NK-92 treated with Interleukin-12 subunit alpha and Interleukin-12 subunit beta, amount 100 ng/mL, for 24 hours (cell line): ENCODE data around the gene SOAT2.
A peak's percentile ranks its signal among the peaks of the same experiment; 100 is the strongest.
"Not testable (repeated sequence)": the region's sequence is repeated elsewhere in the genome, so short reads cannot be mapped to it uniquely, and the experiment has no call there.

Experiments used
- DNase-seq: peaks from one replicate; lab custom pipeline; 2025; lab: John Stamatoyannopoulos, UW

Gene SOAT2

DNA sequence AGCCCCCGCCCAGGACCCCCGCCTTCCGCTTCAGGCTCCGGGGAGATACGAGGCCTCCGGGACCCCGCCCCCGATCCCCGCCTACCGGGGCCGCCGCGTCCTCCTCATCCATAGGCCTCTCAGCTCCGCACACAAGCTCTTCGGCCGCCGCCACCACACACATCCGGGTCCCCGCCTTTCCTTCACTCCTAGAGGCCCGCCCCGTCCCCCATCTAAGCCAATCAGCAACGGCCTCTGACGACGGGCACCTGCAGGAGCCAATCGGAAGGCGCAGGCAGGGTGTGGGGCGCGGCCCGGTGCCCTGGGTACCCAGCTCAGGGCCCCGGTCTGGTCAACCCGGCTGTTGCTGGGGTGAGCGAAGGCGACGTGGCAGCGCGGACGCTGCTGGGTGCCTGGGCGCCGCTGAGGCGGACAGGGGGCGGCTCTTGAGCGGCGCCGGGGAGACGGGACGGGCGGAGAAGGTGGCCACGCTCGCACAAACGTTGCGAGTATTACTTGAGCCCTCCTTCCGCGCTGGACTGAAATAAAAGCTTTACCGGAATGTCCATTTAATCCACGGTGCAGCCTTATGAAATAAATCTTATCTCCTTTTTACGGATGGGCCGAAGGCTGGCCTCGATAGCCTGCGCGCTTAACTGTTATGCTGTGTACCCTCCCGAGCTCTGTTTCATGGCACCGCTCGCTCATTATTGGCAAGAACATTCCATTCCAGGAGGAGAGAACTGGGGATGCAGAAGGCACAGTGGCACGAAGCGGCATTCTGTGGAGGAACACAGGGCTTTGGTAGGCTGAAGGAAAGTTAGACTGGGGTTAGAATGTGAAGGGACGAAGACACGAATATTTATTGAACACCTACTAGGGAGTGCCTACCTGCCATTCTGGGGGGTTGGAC, 23.8 kb upstream of the SOAT2 start, which contains the start of gene SPRYD3:
SPRYD3 (minus strand) TSS at position 165 of the 892 bp plus-strand sequence; CDS start at position 108, 57 bp downstream.
- peak; percentile 93 for DNase-seq

DNA sequence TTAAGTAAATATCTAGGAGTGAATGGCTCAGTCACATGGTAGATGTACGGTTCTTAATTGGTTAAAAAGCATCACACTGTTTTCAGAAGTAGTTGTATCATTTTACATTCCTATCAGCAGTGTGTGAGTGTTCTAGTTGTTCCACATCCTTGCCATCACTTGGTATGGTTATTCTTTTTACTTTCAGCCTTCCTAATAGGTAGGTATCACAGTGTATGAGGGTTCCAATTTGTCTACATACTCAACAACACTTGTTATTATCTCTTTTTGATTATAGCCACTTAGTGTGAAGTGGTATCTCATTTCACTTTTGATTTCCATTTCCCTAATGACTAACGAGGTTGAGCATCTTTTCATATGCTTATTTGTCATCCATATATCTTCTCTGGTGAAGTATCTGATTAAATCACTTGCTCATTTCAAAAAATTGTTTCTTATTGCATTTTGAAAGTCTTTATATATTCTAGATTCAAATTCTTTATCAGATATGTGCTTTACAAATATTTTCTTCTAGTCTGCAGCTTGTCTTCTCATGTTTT, 20.6 kb upstream of the SOAT2 start:
- DNase-seq, result no peak

DNA sequence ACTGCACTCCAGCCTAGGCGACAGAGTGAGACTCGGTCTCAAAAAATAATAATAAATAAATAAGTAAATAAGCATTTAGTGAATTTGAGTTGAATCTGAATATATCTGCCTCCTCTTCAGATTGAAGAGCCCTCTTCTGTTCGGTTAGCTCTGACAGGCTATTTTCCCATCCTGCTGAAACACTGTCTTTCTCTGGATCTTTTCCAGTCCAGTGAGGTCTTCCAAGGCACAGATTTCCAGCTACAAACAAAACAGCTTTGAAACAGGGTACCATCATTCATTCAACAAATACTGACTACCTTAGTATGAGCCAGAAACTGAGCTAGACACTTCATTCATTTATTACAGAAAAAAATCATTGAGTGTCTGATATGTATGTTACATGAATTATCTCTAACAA, 16.9 kb upstream of the SOAT2 start:
- DNase-seq, result no peak

DNA sequence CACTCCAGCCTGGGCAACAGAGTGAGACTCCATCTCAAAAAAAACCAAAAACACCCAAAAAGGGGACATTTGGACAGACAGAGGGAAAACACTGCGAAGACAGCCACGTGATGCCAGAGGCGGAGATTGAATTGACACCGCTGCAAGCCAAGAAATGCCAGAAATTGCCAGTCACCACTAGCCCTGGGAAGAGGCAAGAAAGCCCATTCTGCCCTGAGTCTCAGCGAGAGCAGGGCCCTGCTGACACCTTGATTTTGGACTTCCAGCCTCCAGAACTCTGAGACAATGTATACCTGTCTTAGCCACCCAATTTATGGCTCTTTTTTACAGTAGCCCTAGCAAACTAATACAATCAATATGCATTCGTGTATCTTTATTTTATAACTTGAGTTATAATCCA, 13.2 kb upstream of the SOAT2 start:
- no peak for DNase-seq

DNA sequence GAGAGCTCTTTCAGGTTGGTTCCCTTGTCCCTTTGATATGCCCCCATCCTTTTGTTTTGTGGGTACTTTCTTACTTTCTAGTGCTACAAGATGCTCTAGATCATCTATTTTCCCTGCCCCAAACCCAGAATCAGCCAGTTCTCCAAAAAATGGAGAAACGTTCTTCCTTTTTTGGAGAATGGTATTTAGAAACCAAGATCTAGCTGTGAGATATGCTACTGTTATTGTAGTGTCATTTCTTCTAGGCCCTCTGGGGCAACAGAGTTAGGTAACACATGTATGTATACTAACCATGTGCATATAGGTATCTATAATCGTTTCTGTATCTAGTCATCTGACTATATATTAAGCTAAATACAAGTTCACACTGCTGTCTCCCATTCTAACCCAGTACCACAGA, 12.7 kb upstream of the SOAT2 start:
- DNase-seq, result no peak

DNA sequence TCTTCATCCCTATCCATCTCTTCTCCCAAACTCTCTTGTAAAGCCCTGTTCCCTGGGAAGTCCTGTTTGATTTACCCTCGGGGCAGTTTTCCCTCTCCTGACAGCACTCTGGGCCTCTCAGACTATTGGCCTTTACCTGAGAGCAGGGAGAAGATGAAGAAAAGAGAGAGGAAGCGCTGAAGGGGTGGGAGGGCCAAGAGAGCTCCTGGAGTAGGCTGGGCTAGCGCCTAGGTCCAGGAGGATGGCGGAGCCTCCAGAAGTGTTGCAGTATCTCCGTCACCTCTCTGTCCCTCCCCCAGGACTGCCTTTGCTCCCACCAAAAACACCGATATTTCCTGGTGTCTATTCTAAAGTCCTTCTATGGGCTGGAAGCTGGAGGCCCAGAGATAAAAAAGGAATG, 11.5 kb upstream of the SOAT2 start:
- no peak for DNase-seq

DNA sequence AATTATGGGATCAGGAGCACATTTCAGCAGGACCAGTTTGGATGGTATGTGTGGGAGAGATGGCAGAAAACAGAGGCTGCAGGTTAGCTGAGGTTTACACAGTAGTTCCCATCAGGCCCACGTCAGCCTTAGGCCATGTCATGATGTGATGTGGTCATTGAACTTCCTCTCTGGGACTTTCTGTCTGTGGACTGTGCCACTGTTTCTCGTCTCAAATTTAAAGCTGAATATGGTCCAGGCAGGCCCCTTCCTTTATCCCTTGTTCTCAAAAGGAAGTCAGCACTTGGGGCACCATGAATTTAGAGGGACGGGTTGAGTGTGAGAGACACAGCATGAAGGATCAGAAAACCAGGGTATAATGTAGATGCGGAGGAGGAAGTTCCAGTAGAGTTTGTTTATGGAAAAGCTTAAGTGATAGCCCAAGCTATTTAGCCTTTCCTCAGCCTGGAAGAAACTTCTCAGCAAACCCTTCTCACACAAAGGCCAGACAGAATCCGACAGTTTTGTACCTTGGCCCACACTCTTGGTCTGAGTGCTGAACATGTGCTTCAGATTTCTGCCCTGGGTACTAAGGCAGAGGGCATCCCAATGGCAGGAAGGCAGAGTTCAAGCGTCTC, 9.4 kb upstream of the SOAT2 start:
- DNase-seq, result no peak

DNA sequence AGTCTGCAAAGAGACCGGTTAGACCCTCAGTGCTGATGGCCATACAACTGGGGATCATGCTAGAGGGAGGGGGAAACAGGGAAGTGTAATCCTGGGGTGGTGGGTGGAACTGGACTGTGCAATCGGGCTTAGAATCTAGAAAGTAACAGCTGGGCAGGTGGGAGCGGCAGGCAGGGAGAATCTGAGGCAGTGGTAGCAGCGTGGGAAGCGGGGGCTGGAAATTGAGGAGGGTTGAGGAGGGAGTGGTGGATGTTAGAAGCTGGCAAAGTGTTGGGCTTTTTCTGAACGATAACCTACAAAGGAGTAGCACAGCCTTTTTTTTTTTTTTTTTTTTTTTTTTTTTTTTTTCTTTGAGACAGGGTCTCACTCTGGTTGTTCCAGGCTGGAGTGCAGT, 8.9 kb upstream of the SOAT2 start:
- no peak for DNase-seq

DNA sequence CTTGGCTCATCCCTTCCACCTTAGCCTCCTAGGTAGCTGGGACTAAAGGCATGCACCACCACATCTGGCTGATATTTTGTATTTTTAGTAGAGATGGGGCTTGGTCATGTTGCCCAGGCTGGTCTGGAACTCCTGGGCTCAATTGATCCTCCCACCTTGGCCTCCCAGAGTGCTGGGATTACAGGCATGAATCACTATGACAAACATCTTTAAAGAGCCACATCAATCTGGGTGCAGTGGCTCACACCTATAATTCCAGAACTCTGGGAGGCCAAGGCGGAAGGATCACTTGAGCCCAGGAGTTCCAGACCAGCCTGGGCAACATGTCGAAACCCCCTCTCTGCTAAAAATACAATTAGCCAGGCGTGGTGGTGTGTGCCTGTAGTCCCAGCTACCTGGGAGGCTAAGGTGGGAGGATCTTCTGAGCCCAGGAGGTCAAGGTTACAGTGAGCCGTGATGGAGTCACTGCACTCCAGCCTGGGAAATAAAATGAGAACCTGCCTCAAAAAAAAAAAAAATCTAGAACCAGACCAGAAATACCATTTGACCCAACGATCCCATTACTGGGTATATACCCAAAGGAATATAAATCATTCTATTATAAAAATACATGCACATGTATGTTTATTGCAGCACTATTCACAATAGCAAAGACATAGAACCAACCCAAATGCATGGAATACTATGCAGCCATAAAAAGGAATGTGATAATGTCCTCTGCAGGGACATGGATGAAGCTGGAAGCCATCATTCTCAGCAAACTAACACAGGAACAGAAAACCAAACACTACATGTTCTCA, 8.3 kb upstream of the SOAT2 start:
- DNase-seq, result not testable (repeated sequence)

DNA sequence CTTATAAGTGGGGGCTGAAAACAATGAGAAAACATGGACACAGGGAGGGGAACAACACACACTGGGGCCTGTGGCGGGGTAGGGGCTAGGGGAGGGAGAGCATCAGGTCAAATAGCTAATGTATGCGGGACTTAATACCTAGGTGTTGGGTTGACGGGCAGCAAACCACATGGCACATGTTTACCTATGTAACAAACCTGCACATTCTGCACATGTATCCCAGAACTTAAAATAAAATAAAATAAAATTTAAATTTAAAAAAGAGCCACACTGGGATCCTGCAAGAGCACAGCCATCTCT, 7.7 kb upstream of the SOAT2 start:
- not testable (repeated sequence) for DNase-seq

DNA sequence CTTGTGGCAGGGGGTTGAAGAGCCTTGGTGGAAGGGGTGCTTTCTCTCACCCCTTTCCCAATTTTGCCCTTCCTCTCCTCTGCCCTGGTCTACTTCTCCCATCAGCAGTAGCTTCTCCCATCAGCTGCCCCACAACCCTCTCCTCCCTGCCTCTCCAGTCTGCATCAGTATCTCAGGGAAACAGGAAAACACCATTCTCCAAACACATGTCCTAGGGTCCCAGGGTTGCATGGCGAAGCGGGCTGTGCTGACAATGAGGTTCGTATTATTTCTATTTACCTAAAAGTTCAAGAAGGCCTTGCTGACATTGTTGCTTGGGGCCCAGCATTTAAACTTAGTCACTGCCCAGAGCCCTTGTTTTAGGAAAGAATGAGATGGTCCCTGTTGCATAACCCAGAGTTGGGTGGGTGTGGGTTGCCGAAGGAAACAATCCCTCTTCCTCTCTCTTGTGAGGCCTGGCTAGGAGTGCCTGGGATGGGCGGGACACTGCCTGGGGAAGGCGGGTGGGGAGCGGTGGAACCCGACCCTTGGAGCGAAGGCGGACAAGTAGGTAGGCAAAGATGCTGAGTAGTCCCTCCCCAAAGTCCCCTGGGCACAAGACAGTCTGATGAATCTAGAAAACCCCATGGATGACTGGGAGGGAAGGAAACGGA, 7.1 kb upstream of the SOAT2 start:
- no peak for DNase-seq

DNA sequence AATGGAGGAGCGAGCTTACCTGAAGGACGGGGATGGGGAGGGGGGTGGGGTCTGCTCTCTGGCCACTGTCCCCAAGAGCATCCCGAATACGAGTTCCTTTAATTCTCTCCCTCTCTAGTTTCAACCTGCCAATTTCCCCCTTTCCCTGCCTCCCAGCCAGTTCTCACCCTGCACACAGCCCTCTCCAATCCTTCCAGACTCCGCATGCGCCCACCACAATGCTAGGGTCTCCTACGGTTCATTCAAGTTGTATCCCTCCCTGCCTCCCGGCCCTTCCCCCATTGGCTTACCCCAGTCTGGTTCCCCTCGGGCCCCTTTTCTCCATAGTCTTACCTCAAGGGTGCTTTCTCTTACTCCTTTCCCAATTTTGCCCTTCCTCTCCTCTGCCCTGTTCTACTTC, 6.5 kb upstream of the SOAT2 start:
- DNase-seq, result no peak

DNA sequence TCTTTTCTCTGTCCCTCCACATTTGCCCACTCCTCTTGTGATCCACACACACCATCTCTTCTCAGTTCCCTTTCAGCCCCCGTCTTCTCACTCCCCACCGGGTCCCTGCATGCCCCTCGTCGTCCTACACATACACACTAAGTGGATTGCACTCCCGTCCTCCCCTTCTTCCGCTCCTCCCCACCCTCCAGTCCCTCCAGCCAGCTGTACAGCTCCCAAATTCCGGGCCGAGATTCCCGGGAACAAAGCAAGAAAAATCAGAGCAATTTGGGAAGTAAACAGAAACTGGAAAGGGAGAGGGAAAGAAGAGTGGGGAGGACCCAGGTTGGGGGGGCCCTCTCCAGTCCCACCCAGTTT, 6.1 kb upstream of the SOAT2 start:
- no peak for DNase-seq

DNA sequence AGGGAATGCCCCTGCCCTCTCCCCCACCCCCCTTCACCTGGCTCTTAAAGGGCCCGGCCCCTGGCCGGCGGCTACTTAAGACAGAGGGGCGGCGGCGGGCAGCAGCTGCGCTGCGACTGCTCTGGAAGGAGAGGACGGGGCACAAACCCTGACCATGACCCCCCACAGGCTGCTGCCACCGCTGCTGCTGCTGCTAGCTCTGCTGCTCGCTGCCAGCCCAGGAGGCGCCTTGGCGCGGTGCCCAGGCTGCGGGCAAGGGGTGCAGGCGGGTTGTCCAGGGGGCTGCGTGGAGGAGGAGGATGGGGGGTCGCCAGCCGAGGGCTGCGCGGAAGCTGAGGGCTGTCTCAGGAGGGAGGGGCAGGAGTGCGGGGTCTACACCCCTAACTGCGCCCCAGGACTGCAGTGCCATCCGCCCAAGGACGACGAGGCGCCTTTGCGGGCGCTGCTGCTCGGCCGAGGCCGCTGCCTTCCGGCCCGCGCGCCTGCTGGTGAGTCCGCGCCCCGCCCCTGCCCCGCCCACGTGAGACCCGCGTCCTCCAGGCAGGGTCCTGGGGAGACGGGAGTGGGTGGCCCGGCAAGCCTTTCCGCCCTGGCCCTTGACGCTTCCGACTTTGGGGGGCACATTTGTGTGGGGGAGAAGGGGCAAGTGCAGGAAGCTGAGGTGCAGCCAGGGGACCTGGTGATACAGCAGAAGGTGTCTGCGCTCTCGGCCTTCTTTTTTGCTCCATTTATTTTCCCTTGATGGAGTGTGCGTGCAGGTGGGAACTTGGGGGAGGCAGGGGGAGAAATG, 5.5 kb upstream of the SOAT2 start, which contains the start of gene IGFBP6:
IGFBP6 (plus strand) TSS at position 104 of the 790 bp plus-strand sequence; CDS start at position 155, 51 bp downstream.
- DNase-seq, result no peak

DNA sequence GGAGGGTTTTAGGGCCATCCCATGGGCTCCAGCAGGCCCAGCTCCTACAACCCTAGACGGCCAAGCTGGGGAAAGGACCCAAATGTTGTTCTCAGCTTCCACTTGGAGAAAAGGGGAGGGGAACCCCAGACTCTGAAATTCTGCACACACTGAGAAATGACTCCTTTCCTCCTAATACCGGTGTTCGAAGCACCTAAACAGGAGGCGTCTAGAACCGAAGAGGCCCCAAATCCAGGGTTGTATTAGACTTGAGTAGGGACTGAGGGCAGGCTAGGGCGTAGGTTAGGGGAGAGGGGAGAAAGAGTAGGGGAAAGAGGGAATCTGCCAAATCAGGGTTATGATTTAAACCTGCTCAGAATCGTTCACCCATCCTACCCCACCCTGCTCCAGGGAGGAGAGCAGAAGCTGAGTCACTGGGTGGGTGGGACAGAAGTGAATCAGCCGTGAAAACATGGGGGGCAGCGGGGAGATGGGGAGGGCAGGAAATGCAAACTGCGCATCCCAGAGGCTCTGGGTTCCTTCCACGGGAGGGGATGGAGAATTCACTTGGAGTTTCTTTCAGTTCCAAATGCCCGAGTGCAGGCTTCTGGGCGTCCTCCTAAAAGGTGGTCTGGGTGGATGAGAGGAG, 4.8 kb upstream of the SOAT2 start:
- DNase-seq, result no peak

DNA sequence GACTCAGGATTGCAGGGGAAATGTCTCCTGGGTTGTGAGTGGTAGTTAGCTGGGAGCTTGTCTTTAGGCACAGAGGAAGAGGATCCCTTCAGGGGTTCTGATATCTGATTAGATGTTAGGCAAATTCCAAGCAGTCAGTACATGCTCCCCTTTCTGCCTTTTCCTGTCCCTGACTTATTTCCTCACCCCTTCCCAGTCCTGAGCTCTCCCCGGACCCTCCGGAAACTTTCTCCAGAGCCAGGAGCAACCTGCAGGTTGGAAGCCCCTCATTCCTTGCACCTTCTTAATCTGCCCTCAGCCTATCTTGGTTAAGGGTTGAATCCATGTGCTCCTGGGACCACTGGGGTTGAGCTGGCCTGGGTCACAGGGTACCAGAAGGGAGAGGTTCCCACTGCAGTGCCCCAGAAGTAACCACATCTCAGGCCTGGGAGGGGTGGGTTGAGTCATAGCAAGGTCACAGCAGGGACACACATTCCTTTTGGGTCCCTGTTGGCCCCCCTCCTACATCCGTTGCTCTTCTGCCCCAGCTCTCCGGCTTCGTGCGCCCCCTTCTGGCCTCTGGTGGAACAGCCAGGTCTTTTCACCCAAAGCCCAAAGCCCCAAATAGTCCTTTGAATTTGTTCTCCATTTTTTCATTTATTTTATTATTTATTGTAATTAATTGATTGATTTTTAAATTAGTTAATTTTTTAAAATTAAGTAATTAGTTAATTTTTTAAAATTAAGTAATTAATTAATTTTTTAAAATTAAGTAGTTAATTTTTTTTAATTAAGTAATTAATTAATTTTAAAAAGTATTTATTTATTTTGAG, 4.0 kb upstream of the SOAT2 start:
- peak; percentile 60 for DNase-seq

DNA sequence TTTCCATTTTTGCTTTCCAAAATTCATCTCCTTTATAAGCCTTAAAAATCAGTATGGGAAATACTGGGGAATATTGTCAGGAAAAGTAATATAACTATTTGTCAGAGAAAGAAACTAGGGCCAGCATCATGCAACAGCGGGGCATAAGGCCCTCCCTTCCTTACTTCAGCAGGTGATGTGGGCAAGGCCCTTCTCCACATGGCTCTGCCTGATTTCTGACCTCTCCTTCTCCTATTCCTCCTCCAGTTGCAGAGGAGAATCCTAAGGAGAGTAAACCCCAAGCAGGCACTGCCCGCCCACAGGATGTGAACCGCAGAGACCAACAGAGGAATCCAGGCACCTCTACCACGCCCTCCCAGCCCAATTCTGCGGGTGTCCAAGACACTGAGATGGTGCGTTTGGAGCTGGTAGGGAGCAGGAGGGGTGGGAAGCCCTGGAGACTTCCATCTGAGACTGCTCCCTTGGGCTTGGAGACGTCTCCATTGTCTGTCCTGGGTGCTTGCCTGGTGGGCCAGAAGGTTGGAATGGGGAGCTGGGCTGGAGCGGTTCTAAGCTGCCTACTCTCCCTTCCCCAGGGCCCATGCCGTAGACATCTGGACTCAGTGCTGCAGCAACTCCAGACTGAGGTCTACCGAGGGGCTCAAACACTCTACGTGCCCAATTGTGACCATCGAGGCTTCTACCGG, 2.7 kb upstream of the SOAT2 start:
- no peak for DNase-seq

DNA sequence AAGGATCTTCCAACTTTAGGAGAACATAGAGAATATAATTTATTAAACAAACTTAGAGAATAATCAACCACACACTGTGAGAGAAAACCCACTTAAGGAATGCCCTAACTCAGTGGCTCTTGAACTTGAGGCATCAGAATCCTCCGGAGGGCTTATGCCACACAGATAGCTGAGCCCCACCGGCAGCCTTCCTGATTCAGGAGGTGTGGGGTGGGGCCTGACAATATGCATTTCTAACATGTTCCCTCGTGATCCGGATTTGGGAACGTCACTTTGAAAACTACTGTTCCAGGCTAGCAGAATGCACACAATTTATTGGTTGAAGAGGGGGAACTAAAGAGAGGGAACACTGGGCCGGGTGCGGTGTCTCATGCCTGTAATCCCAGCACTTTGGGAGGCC, 2.0 kb upstream of the SOAT2 start:
- DNase-seq, result no peak
